ENCODE data around the gene ZNF19. TPM values are rescaled to one million over a fixed set of nuclear protein-coding genes. Genes with fewer than 3 reads are reported as not detected.

ZNF19 gene
- total RNA-seq, 2 donors from 2014 or later = 5.1 to 6.3 TPM

GRCh38 chr16:71449020-71449419, 40.1 kb downstream of the ZNF19 start:
- ATAC-seq (no peak), DNase-seq (no peak)
- no peak overlapping the region for H3K27ac Mint-ChIP-seq
- H3K4me1 Mint-ChIP-seq = no peaks in the 10 kb centered on the region
- H3K9me3 ChIP-seq (ENCODE audit: control insufficient read depth, low read length, poor library complexity, severe bottlenecking) = peaks cover 26% of the 10 kb centered on the region
- H3K4me3 Mint-ChIP-seq = no peak overlapping the region
- peaks cover 9% of the 10 kb centered on the region for H3K36me3 Mint-ChIP-seq (ENCODE audit: low read depth)
- no peaks in the 10 kb centered on the region for H3K27me3 Mint-ChIP-seq

GRCh38 chr16:71448274-71448866, 40.8 kb downstream of the ZNF19 start:
- ATAC-seq (no peak), DNase-seq (no peak)
- Mint-ChIP-seq H3K27ac (no peak overlapping the region), H3K27me3 (no peaks in the 10 kb centered on the region), H3K4me3 (no peak overlapping the region), H3K4me1 (no peaks in the 10 kb centered on the region), H3K36me3 (ENCODE audit: low read depth) (peaks cover 9% of the 10 kb centered on the region)
- peaks cover 26% of the 10 kb centered on the region for H3K9me3 ChIP-seq (ENCODE audit: control insufficient read depth, low read length, poor library complexity, severe bottlenecking)

DNA sequence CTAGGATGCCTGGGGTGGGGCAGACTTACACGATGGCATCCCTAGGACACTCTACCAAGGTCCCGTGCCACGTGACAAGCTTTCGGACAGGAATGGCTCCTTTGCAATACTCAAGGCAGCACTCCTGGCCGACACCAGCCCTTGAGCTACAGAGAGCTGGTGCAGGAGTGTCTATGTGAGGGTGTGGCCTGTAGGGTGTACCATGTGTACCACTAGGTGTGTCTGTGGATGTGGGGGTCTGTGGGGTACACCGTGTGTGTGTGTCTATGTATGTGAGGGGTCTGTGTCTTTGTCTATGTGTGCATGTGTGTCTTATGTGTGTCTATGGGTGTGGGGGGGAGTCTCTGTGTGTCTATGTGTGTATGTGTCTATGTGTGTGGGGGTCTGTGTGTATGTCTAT, 45.4 kb downstream of the ZNF19 start:
- Mint-ChIP-seq H3K36me3 (ENCODE audit: low read depth) (no peaks in the 10 kb centered on the region), H3K4me1 (no peaks in the 10 kb centered on the region), H3K27me3 (peaks cover 7% of the 10 kb centered on the region), H3K27ac (no peak overlapping the region), H3K4me3 (no peak overlapping the region)
- ATAC-seq = no peak
- no peak for DNase-seq
- H3K9me3 ChIP-seq (ENCODE audit: control insufficient read depth, low read length, poor library complexity, severe bottlenecking) = peaks cover 16% of the 10 kb centered on the region

GRCh38 chr16:71442051-71442440, 47.1 kb downstream of the ZNF19 start, which contains the start of gene TLE7:
Gene TLE7, minus strand, starts transcription at chr16:71442054. Its CDS starts 8,730 bp downstream, at chr16:71433324.
- no peak for ATAC-seq
- H3K27me3 Mint-ChIP-seq = peaks cover 20% of the 10 kb centered on the region
- H3K27ac Mint-ChIP-seq = no peak within 1 kb of the TSS
- H3K4me1 Mint-ChIP-seq = no peaks in the 10 kb centered on the region
- H3K4me3 Mint-ChIP-seq = no peak within 1 kb of the TSS
- no peak for DNase-seq
- peaks cover 7% of the 10 kb centered on the region for H3K9me3 ChIP-seq (ENCODE audit: control insufficient read depth, low read length, poor library complexity, severe bottlenecking)
- peaks cover 3% of the 10 kb centered on the region for H3K36me3 Mint-ChIP-seq (ENCODE audit: low read depth)

DNA sequence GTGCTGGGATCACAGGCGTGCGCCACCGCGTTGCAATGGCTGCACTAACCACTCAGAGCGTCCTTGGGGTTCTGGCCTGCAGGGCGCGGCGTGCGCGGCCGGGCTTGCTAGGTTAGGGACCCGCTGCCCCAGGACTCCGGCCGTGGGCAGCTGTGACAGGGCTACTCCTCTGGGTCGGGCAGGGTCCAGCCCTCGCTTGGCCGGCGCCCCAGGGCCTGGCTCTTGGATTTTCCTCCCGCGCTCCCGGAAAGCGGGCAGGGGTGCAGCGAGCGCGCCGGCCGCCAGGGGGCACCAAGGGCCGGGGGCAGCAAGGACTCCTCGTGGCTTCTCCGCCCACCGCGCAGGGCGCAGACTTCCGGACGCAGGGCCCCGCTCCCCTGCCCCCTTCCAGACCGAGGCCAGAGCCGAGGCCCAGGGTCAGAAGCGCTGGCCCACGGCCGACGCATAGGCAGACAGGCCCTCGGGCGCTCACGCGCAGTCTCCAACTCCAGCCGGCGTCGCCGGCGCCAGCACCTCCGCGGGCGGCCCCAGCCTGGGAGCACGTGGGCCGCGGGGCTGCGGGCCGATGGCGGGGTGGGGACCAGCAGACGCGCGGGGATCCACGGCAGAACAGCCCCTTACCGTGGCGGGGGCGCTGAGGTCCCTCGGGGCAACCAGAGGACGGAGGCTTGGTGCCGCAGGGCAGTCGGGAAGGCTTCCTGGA, 47.6 kb downstream of the ZNF19 start:
- Mint-ChIP-seq H3K36me3 (ENCODE audit: low read depth) (peaks cover 3% of the 10 kb centered on the region), H3K27ac (no peak overlapping the region), H3K4me1 (no peaks in the 10 kb centered on the region), H3K4me3 (no peak overlapping the region), H3K27me3 (peaks cover 25% of the 10 kb centered on the region)
- peaks cover 5% of the 10 kb centered on the region for H3K9me3 ChIP-seq (ENCODE audit: control insufficient read depth, low read length, poor library complexity, severe bottlenecking)
- DNase-seq = peak in 1 of 3 donors; percentile 20
- peak; percentile 41 for ATAC-seq

GRCh38 chr16:71440669-71441347, 48.3 kb downstream of the ZNF19 start:
- H3K36me3 Mint-ChIP-seq (ENCODE audit: low read depth) = peaks cover 3% of the 10 kb centered on the region
- H3K27ac Mint-ChIP-seq = no peak overlapping the region
- H3K27me3 Mint-ChIP-seq = peaks cover 32% of the 10 kb centered on the region
- no peak overlapping the region for H3K4me3 Mint-ChIP-seq
- ATAC-seq = no peak
- no peaks in the 10 kb centered on the region for H3K4me1 Mint-ChIP-seq
- no peaks in the 10 kb centered on the region for H3K9me3 ChIP-seq (ENCODE audit: control insufficient read depth, low read length, poor library complexity, severe bottlenecking)
- no peak for DNase-seq

GRCh38 chr16:71439523-71439922, 49.6 kb downstream of the ZNF19 start:
- Mint-ChIP-seq H3K27me3 (peaks cover 34% of the 10 kb centered on the region), H3K4me3 (no peak overlapping the region), H3K4me1 (no peaks in the 10 kb centered on the region), H3K27ac (no peak overlapping the region), H3K36me3 (ENCODE audit: low read depth) (peaks cover 3% of the 10 kb centered on the region)
- no peak for DNase-seq
- no peak for ATAC-seq
- H3K9me3 ChIP-seq (ENCODE audit: control insufficient read depth, low read length, poor library complexity, severe bottlenecking) = no peaks in the 10 kb centered on the region

DNA sequence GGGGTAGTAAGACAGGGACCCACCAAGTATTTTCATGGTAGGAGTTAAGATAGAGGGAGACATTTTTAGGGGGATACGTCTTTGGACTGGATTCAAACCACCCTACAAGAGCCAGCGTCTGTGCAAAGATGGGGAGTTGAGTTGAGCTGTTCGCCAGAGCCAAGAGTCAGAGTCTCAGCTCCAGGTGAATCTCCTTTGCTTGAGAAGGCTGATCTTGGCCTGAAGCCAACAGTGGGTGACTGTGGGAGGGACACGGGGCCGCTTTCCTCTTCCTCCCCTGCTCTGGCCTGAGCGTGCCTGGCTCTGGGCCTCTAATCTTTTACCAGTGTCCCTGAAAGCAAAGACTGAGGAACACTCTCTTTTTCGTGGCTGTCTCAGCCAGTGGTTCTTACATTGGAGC, 52.7 kb downstream of the ZNF19 start:
- Mint-ChIP-seq H3K27ac (no peak overlapping the region), H3K4me1 (no peaks in the 10 kb centered on the region)

DNA sequence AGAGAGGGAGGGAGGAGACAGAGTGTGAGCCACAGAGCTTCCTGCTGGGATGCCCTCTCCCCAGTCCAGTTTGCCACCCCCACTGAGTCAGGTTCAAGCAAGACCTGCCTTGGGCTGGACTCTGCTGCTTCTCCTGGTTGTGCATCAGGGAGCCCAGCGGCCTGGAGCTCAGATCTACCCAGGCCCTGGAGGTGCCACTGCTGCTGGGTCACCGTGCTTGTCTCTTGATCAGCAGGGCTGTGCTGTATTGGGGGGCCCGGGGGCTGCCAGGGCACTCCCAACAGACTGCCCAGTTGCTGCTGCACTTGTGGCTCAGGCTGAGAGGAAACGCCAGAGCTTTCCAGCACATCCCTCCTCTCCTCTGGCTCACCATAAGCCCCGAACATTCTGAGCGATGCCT, 56.2 kb downstream of the ZNF19 start:
- Mint-ChIP-seq H3K27ac (no peak overlapping the region), H3K36me3 (ENCODE audit: low read depth) (peaks cover 3% of the 10 kb centered on the region), H3K4me3 (no peak overlapping the region), H3K4me1 (no peaks in the 10 kb centered on the region), H3K27me3 (peaks cover 78% of the 10 kb centered on the region)
- H3K9me3 ChIP-seq (ENCODE audit: control insufficient read depth, low read length, poor library complexity, severe bottlenecking) = no peaks in the 10 kb centered on the region
- ATAC-seq (no peak), DNase-seq (no peak)

More for the DNA sequence above, 52.7 kb downstream of the ZNF19 start:
- Mint-ChIP-seq H3K4me3 (no peak overlapping the region), H3K27me3 (peaks cover 57% of the 10 kb centered on the region), H3K36me3 (ENCODE audit: low read depth) (peaks cover 3% of the 10 kb centered on the region)
- DNase-seq (no peak), ATAC-seq (no peak)
- no peaks in the 10 kb centered on the region for H3K9me3 ChIP-seq (ENCODE audit: control insufficient read depth, low read length, poor library complexity, severe bottlenecking)

- peaks cover 75% of the 10 kb centered on the region for H3K27me3 Mint-ChIP-seq
- H3K27ac Mint-ChIP-seq = no peak overlapping the region
- ATAC-seq (no peak), DNase-seq (no peak)
- no peaks in the 10 kb centered on the region for H3K9me3 ChIP-seq (ENCODE audit: control insufficient read depth, low read length, poor library complexity, severe bottlenecking)
- H3K4me1 Mint-ChIP-seq = no peaks in the 10 kb centered on the region
- no peak overlapping the region for H3K4me3 Mint-ChIP-seq
- H3K36me3 Mint-ChIP-seq (ENCODE audit: low read depth) = no peaks in the 10 kb centered on the region
Observed at GRCh38 chr16:71431991-71432390, 57.1 kb downstream of the ZNF19 start.

GRCh38 chr16:71431176-71431575, 57.9 kb downstream of the ZNF19 start:
- no peak for DNase-seq
- no peak overlapping the region for H3K4me3 Mint-ChIP-seq
- no peak for ATAC-seq
- H3K27ac Mint-ChIP-seq = no peak overlapping the region
- no peaks in the 10 kb centered on the region for H3K9me3 ChIP-seq (ENCODE audit: control insufficient read depth, low read length, poor library complexity, severe bottlenecking)
- H3K27me3 Mint-ChIP-seq = peaks cover 75% of the 10 kb centered on the region
- H3K4me1 Mint-ChIP-seq = peaks cover 5% of the 10 kb centered on the region
- no peaks in the 10 kb centered on the region for H3K36me3 Mint-ChIP-seq (ENCODE audit: low read depth)

- DNase-seq = no peak
- Mint-ChIP-seq H3K4me1 (peaks cover 6% of the 10 kb centered on the region), H3K27ac (no peak overlapping the region), H3K36me3 (ENCODE audit: low read depth) (no peaks in the 10 kb centered on the region), H3K27me3 (peaks cover 75% of the 10 kb centered on the region), H3K4me3 (no peak overlapping the region)
- H3K9me3 ChIP-seq (ENCODE audit: control insufficient read depth, low read length, poor library complexity, severe bottlenecking) = no peaks in the 10 kb centered on the region
- ATAC-seq = no peak
Observed at GRCh38 chr16:71430744-71431143, 58.4 kb downstream of the ZNF19 start.

- Mint-ChIP-seq H3K4me3 (no peak overlapping the region), H3K36me3 (ENCODE audit: low read depth) (peaks cover 2% of the 10 kb centered on the region), H3K27ac (no peak overlapping the region), H3K27me3 (peaks cover 85% of the 10 kb centered on the region), H3K4me1 (peaks cover 6% of the 10 kb centered on the region)
- no peak for DNase-seq
- H3K9me3 ChIP-seq (ENCODE audit: control insufficient read depth, low read length, poor library complexity, severe bottlenecking) = no peaks in the 10 kb centered on the region
- ATAC-seq = no peak
Observed at GRCh38 chr16:71429581-71429980, 59.5 kb downstream of the ZNF19 start.

All from T-helper 17 cell (primary cell).